H1 (cell line): ENCODE results near the gene PTPRG. TPM values are rescaled to one million over a fixed set of nuclear protein-coding genes. Genes with fewer than 3 reads are reported as not detected.

Experiments used
- CBX8 ChIP-seq: fragments of 300-800, 300-1000 bp; sonication (generic); IDR thresholded peaks from 2 replicates; pipeline ENCODE4 v1.7.1; 2016; ENCODE audit warnings: low read depth, low read length, borderline replicate concordance
- CREB1 ChIP-seq: IDR thresholded peaks from 2 replicates; pipeline ENCODE4 v1.6.1; 2012; ENCODE audit warnings: inconsistent platforms
- KDM4A ChIP-seq: IDR thresholded peaks from one replicate; pipeline ENCODE4 v1.7.1; 2012; ENCODE audit warnings: low read depth, mild to moderate bottlenecking, moderate library complexity, low read length, inconsistent platforms; ENCODE audit not compliant: severe bottlenecking
- NRF1 ChIP-seq: IDR thresholded peaks from 2 replicates; pipeline ENCODE4 v1.6.1; 2011; ENCODE audit warnings: mild to moderate bottlenecking, low read depth, low read length, improper control_type of control experiment
- RFX5 ChIP-seq: IDR thresholded peaks from 2 replicates; pipeline ENCODE4 v1.6.1; 2011; ENCODE audit warnings: low read depth, low read length, improper control_type of control experiment, borderline replicate concordance
- SP1 ChIP-seq: IDR thresholded peaks from 2 replicates; pipeline ENCODE4 v1.6.1; 2011; ENCODE audit warnings: low read depth, low read length
- TBP ChIP-seq: IDR thresholded peaks from 2 replicates; pipeline ENCODE4 v1.6.1; 2011; ENCODE audit warnings: low read depth, low read length, improper control_type of control experiment
- polyA plus RNA-seq, 7 experiments: library from polyadenylated mRNA; depleted of rRNA in 3 of 7; stranded (reverse) in 5 of 7; unstranded in 2 of 7; fragments of >200 nt in 5 of 7; fragments of 200-250 nt in 2 of 7; gene quantifications; 1 replicate in 5 of 7; 2 replicates in 1 of 7; 4 replicates in 1 of 7; pipeline versions ENCODE4 v1.2.1 to v1.2.3, GENCODE V29; 2011 to 2013; ENCODE audit warnings: missing spikeins in 2 of 7, mixed read lengths in 2 of 7
- total RNA-seq: library from RNA; stranded (reverse); fragmentation: NEBNext Ultra II Directional; extraction: Animal tissue kit (Norgen Biotek cat#: 25700); gene quantifications from 2 replicates; pipeline ENCODE4 v1.2.1, GENCODE V29; 2021
- TF ChIP-seq, protein P1 (sequence below): fragments of 300-600 bp; sonication (generic); IDR thresholded peaks from 2 replicates; pipeline ENCODE4 v1.7.1; 2012; ENCODE audit warnings: low read length, moderate library complexity, mild to moderate bottlenecking, inconsistent platforms; ENCODE audit not compliant: insufficient replicate concordance
- TF ChIP-seq, protein P2 (sequence below): IDR thresholded peaks from 2 replicates; pipeline ENCODE4 v1.6.1; 2011; ENCODE audit warnings: low read length, improper control_type of control experiment

Gene PTPRG
- total and polyA plus RNA-seq, 2 of the 8 experiments (the other 6 are each of a cell fraction or from before 2014, with no cell fraction given), result 23.3 to 96.2 TPM

DNA sequence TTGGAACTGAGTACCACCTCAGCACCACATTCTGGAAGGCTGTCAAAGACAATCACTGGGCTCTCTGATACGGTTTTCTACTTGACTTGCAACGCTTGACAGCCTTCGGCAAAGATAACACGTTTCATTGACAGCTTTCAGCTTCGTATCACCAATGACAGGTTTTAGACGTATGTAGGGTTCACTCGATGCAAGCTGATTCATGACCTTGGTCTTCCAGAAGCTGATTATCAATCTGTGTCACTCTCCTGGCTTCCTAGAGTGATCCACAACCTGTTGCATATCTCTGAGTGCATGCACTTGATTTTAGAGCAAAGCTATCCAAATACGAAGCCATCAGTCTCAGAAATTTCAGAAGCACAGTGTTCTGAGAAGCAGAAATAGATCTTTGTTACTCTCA is 430.3 kb downstream of the PTPRG start (continued):
- TF ChIP-seq, protein P1, sequence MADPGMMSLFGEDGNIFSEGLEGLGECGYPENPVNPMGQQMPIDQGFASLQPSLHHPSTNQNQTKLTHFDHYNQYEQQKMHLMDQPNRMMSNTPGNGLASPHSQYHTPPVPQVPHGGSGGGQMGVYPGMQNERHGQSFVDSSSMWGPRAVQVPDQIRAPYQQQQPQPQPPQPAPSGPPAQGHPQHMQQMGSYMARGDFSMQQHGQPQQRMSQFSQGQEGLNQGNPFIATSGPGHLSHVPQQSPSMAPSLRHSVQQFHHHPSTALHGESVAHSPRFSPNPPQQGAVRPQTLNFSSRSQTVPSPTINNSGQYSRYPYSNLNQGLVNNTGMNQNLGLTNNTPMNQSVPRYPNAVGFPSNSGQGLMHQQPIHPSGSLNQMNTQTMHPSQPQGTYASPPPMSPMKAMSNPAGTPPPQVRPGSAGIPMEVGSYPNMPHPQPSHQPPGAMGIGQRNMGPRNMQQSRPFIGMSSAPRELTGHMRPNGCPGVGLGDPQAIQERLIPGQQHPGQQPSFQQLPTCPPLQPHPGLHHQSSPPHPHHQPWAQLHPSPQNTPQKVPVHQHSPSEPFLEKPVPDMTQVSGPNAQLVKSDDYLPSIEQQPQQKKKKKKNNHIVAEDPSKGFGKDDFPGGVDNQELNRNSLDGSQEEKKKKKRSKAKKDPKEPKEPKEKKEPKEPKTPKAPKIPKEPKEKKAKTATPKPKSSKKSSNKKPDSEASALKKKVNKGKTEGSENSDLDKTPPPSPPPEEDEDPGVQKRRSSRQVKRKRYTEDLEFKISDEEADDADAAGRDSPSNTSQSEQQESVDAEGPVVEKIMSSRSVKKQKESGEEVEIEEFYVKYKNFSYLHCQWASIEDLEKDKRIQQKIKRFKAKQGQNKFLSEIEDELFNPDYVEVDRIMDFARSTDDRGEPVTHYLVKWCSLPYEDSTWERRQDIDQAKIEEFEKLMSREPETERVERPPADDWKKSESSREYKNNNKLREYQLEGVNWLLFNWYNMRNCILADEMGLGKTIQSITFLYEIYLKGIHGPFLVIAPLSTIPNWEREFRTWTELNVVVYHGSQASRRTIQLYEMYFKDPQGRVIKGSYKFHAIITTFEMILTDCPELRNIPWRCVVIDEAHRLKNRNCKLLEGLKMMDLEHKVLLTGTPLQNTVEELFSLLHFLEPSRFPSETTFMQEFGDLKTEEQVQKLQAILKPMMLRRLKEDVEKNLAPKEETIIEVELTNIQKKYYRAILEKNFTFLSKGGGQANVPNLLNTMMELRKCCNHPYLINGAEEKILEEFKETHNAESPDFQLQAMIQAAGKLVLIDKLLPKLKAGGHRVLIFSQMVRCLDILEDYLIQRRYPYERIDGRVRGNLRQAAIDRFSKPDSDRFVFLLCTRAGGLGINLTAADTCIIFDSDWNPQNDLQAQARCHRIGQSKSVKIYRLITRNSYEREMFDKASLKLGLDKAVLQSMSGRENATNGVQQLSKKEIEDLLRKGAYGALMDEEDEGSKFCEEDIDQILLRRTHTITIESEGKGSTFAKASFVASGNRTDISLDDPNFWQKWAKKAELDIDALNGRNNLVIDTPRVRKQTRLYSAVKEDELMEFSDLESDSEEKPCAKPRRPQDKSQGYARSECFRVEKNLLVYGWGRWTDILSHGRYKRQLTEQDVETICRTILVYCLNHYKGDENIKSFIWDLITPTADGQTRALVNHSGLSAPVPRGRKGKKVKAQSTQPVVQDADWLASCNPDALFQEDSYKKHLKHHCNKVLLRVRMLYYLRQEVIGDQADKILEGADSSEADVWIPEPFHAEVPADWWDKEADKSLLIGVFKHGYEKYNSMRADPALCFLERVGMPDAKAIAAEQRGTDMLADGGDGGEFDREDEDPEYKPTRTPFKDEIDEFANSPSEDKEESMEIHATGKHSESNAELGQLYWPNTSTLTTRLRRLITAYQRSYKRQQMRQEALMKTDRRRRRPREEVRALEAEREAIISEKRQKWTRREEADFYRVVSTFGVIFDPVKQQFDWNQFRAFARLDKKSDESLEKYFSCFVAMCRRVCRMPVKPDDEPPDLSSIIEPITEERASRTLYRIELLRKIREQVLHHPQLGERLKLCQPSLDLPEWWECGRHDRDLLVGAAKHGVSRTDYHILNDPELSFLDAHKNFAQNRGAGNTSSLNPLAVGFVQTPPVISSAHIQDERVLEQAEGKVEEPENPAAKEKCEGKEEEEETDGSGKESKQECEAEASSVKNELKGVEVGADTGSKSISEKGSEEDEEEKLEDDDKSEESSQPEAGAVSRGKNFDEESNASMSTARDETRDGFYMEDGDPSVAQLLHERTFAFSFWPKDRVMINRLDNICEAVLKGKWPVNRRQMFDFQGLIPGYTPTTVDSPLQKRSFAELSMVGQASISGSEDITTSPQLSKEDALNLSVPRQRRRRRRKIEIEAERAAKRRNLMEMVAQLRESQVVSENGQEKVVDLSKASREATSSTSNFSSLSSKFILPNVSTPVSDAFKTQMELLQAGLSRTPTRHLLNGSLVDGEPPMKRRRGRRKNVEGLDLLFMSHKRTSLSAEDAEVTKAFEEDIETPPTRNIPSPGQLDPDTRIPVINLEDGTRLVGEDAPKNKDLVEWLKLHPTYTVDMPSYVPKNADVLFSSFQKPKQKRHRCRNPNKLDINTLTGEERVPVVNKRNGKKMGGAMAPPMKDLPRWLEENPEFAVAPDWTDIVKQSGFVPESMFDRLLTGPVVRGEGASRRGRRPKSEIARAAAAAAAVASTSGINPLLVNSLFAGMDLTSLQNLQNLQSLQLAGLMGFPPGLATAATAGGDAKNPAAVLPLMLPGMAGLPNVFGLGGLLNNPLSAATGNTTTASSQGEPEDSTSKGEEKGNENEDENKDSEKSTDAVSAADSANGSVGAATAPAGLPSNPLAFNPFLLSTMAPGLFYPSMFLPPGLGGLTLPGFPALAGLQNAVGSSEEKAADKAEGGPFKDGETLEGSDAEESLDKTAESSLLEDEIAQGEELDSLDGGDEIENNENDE, result no peak
- no peak for TF ChIP-seq CREB1
- TF ChIP-seq, protein P2, sequence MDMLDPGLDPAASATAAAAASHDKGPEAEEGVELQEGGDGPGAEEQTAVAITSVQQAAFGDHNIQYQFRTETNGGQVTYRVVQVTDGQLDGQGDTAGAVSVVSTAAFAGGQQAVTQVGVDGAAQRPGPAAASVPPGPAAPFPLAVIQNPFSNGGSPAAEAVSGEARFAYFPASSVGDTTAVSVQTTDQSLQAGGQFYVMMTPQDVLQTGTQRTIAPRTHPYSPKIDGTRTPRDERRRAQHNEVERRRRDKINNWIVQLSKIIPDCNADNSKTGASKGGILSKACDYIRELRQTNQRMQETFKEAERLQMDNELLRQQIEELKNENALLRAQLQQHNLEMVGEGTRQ, result no peak
- no peak for TF ChIP-seq NRF1
- no peak for TF ChIP-seq CBX8
- TF ChIP-seq RFX5, result no peak
- TF ChIP-seq SP1, result no peak
- no peak for TF ChIP-seq TBP
- no peak for TF ChIP-seq KDM4A
